ENCODE measurements around the gene PRMT9. TPM values are rescaled to one million over a fixed set of nuclear protein-coding genes. Genes with fewer than 3 reads are reported as not detected.

Gene PRMT9
- total RNA-seq, 2 donors from 2014 or later = 6.5 to 11.8 TPM

- ATAC-seq = no peak
- peaks cover 14% of the 10 kb centered on the region for H3K36me3 Mint-ChIP-seq
These were observed 57.1 kb downstream of the PRMT9 start for GRCh38 chr4:147626903-147627302.

DNA sequence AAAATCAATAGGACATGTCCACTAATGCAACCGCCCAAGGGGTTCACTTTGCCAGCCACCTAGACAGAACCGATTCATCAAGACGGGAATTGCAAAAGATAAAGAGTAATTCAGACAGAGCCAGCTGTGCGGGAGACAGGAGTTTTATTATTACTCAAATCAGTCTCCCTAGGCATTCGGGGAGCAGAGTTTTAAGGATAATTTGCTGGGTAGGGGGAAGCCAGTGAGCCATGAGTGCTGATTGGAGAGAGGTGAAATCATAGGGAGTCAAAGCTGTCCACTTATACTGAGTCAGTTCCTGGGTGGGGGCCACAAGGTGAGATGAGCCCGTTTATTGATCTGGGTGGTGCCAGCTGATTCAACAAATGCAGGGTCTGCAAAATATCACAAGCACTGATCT is 58.2 kb downstream of the PRMT9 start:
- Mint-ChIP-seq H3K36me3 (peaks cover 14% of the 10 kb centered on the region), H3K9me3 (no peaks in the 10 kb centered on the region), H3K4me3 (no peak overlapping the region), H3K27me3 (no peaks in the 10 kb centered on the region), H3K27ac (no peak overlapping the region), H3K4me1 (ENCODE audit: low read depth in 2 of 2) (peaks cover 5 to 6% of the 10 kb centered on the region in 2 donors)
- DNase-seq (ENCODE audit: low spot score) (no peak), ATAC-seq (no peak)

More at GRCh38 chr4:147626903-147627302, 57.1 kb downstream of the PRMT9 start:
- Mint-ChIP-seq H3K27me3 (no peaks in the 10 kb centered on the region), H3K9me3 (no peaks in the 10 kb centered on the region), H3K4me1 (ENCODE audit: low read depth in 2 of 2) (peaks cover 0 to 2% of the 10 kb centered on the region in 2 donors), H3K27ac (no peak overlapping the region), H3K4me3 (no peak overlapping the region)
- no peak for DNase-seq (ENCODE audit: low spot score)

- peak overlapping the region; percentile 58 for H3K4me3 Mint-ChIP-seq
- H3K27ac Mint-ChIP-seq = peak overlapping the region in 1 of 2 donors; percentile 2
- DNase-seq (ENCODE audit: low spot score) (no peak), ATAC-seq (no peak)
- no peaks in the 10 kb centered on the region for H3K9me3 Mint-ChIP-seq
- peaks cover 14% of the 10 kb centered on the region for H3K36me3 Mint-ChIP-seq
- peaks cover 23 to 25% of the 10 kb centered on the region in 2 donors for H3K4me1 Mint-ChIP-seq (ENCODE audit: low read depth in 2 of 2)
- H3K27me3 Mint-ChIP-seq = no peaks in the 10 kb centered on the region
These were observed 63.6 kb downstream of the PRMT9 start for GRCh38 chr4:147620315-147620714.

GRCh38 chr4:147617841-147618691 is 65.9 kb downstream of the PRMT9 start:
- peaks cover 11% of the 10 kb centered on the region for H3K36me3 Mint-ChIP-seq
- DNase-seq (ENCODE audit: low spot score) (no peak), ATAC-seq (peak in 1 of 2 donors; percentile 14)
- H3K4me1 Mint-ChIP-seq (ENCODE audit: low read depth in 2 of 2) = peaks cover 23 to 25% of the 10 kb centered on the region in 2 donors
- no peaks in the 10 kb centered on the region for H3K9me3 Mint-ChIP-seq
- peaks cover 2 to 13% of the 10 kb centered on the region in 2 donors for H3K27me3 Mint-ChIP-seq
- H3K4me3 Mint-ChIP-seq = peak overlapping the region; percentile 95
- H3K27ac Mint-ChIP-seq = peak overlapping the region; percentile 80 to 99

GRCh38 chr4:147617173-147617840 is 66.7 kb downstream of the PRMT9 start, which contains the start of gene TMEM184C:
Gene TMEM184C (plus strand): TSS chr4:147617397. CDS start chr4:147617957, 560 bp downstream.
- H3K27me3 Mint-ChIP-seq = peaks cover 2 to 13% of the 10 kb centered on the region in 2 donors
- no peaks in the 10 kb centered on the region for H3K9me3 Mint-ChIP-seq
- peak; percentile 97 for DNase-seq (ENCODE audit: low spot score)
- peak within 1 kb of the TSS; percentile 95 for H3K4me3 Mint-ChIP-seq
- H3K36me3 Mint-ChIP-seq = peaks cover 11% of the 10 kb centered on the region
- peaks cover 23% of the 10 kb centered on the region in 2 donors for H3K4me1 Mint-ChIP-seq (ENCODE audit: low read depth in 2 of 2)
- peak within 1 kb of the TSS; percentile 80 to 99 for H3K27ac Mint-ChIP-seq
- ATAC-seq = peak; percentile 99 to 100

DNA sequence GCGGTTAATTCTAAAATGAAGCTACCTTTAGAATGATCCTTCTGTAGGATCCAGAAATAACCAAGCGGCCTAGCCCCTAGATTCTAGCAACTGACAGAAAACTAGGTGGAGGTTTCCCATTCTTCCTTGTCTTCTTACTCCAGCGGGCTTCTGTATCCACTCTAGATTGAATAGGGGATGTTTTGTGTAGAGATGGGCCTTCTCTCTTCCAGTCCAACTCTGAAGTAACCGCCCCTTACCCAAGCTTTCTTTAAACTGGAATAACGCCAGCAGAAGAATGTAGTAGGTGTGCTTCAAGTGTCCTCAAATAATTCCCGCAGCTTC is 67.2 kb downstream of the PRMT9 start:
- DNase-seq (ENCODE audit: low spot score) (no peak), ATAC-seq (no peak)
- no peaks in the 10 kb centered on the region for H3K9me3 Mint-ChIP-seq
- peak overlapping the region; percentile 80 to 99 for H3K27ac Mint-ChIP-seq
- peak overlapping the region; percentile 95 for H3K4me3 Mint-ChIP-seq
- peaks cover 23% of the 10 kb centered on the region in 2 donors for H3K4me1 Mint-ChIP-seq (ENCODE audit: low read depth in 2 of 2)
- H3K36me3 Mint-ChIP-seq = peaks cover 11% of the 10 kb centered on the region
- H3K27me3 Mint-ChIP-seq = peaks cover 5 to 13% of the 10 kb centered on the region in 2 donors

GRCh38 chr4:147610686-147611085 is 73.3 kb downstream of the PRMT9 start:
- Mint-ChIP-seq H3K4me3 (no peak overlapping the region), H3K27me3 (peaks cover 16 to 38% of the 10 kb centered on the region in 2 donors), H3K27ac (no peak overlapping the region), H3K36me3 (no peaks in the 10 kb centered on the region), H3K9me3 (no peaks in the 10 kb centered on the region), H3K4me1 (ENCODE audit: low read depth in 2 of 2) (no peaks in the 10 kb centered on the region)
- ATAC-seq = no peak
- DNase-seq (ENCODE audit: low spot score) = no peak

GRCh38 chr4:147607471-147607870 is 76.5 kb downstream of the PRMT9 start:
- H3K9me3 Mint-ChIP-seq = no peaks in the 10 kb centered on the region
- ATAC-seq (no peak), DNase-seq (ENCODE audit: low spot score) (no peak)
- no peak overlapping the region for H3K27ac Mint-ChIP-seq
- H3K27me3 Mint-ChIP-seq = peaks cover 13 to 27% of the 10 kb centered on the region in 2 donors
- H3K36me3 Mint-ChIP-seq = no peaks in the 10 kb centered on the region
- H3K4me1 Mint-ChIP-seq (ENCODE audit: low read depth in 2 of 2) = no peaks in the 10 kb centered on the region
- no peak overlapping the region for H3K4me3 Mint-ChIP-seq

DNA sequence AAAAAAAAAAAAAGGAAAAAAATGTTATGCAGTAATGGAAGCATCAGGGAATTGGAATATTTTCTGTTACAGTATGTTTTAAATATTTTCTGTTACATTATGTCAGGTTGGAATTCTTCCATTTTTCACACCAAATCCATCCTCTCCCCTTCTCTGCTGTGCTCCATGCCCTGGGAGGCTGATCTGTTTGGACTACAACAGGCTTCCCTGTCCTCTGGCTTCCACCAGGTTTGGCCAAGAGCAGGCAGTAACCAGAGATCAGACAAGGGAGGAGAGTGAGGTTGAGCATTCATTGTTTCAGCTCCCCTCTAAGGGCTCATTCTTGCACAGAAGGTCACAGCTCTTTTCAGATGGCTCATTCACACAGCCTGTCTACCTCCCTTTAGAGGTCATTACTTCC is 78.5 kb downstream of the PRMT9 start:
- H3K27ac Mint-ChIP-seq = no peak overlapping the region

DNA sequence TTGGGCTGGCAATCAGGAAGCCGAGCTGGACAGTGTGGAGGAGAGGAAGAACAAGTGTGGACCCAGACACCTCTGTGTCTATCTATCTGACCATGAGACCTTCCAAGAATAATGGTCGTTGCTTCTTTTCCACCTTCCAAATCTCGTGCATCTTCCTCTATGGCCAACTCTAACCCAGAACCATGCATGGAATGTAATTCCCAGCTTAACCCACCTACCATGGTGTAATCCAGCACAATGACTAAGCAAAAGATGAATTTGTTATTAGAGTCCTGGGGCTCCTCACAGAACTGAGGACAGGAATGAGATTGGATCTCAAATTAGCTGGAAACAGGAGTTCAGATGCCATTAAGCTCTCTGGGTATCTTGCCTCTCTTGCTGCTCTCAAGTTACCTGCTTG is 84.2 kb downstream of the PRMT9 start:
- peaks cover 7 to 9% of the 10 kb centered on the region in 2 donors for H3K27me3 Mint-ChIP-seq
- H3K4me1 Mint-ChIP-seq (ENCODE audit: low read depth in 2 of 2) = no peaks in the 10 kb centered on the region
- no peaks in the 10 kb centered on the region for H3K9me3 Mint-ChIP-seq
- DNase-seq (ENCODE audit: low spot score) = no peak
- no peak for ATAC-seq
- no peak overlapping the region for H3K27ac Mint-ChIP-seq
- no peak overlapping the region for H3K4me3 Mint-ChIP-seq
- no peaks in the 10 kb centered on the region for H3K36me3 Mint-ChIP-seq

More for the DNA sequence above, 78.5 kb downstream of the PRMT9 start:
- ATAC-seq = no peak
- no peak overlapping the region for H3K4me3 Mint-ChIP-seq
- no peaks in the 10 kb centered on the region for H3K36me3 Mint-ChIP-seq
- H3K9me3 Mint-ChIP-seq = no peaks in the 10 kb centered on the region
- H3K27me3 Mint-ChIP-seq = peaks cover 8 to 19% of the 10 kb centered on the region in 2 donors
- H3K4me1 Mint-ChIP-seq (ENCODE audit: low read depth in 2 of 2) = no peaks in the 10 kb centered on the region
- no peak for DNase-seq (ENCODE audit: low spot score)

DNA sequence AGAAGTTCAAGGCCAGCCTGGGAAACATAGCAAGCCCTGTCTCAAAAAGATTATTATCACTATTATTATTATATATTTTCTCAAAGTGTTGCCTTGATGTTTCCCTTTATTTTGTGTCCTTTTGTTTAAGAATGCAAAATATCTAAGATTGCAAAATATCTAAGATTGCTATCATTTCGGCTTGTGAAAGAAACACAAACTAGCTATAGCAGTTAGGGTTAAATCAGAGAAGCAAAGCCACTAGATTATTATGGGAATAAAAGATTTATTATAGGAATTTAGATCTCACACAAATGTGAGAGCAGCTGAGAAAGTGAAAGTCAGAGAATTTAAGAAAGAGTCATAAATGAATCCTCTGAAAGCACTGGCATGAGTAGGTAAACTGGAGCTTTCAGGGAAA is 84.8 kb downstream of the PRMT9 start:
- Mint-ChIP-seq H3K27ac (no peak overlapping the region), H3K36me3 (no peaks in the 10 kb centered on the region), H3K27me3 (peaks cover 7 to 14% of the 10 kb centered on the region in 2 donors), H3K4me1 (ENCODE audit: low read depth in 2 of 2) (no peaks in the 10 kb centered on the region), H3K9me3 (no peaks in the 10 kb centered on the region), H3K4me3 (no peak overlapping the region)
- ATAC-seq (no peak), DNase-seq (ENCODE audit: low spot score) (no peak)

- H3K4me3 Mint-ChIP-seq = no peak overlapping the region
- no peaks in the 10 kb centered on the region for H3K4me1 Mint-ChIP-seq (ENCODE audit: low read depth in 2 of 2)
- no peaks in the 10 kb centered on the region for H3K9me3 Mint-ChIP-seq
- peaks cover 16 to 22% of the 10 kb centered on the region in 2 donors for H3K27me3 Mint-ChIP-seq
- ATAC-seq (no peak), DNase-seq (ENCODE audit: low spot score) (no peak)
- no peak overlapping the region for H3K27ac Mint-ChIP-seq
- H3K36me3 Mint-ChIP-seq = no peaks in the 10 kb centered on the region
These were observed 86.4 kb downstream of the PRMT9 start for GRCh38 chr4:147597561-147597960.

GRCh38 chr4:147596981-147597380 is 87.0 kb downstream of the PRMT9 start:
- H3K9me3 Mint-ChIP-seq = no peaks in the 10 kb centered on the region
- H3K4me1 Mint-ChIP-seq (ENCODE audit: low read depth in 2 of 2) = no peaks in the 10 kb centered on the region
- DNase-seq (ENCODE audit: low spot score) (no peak), ATAC-seq (no peak)
- H3K36me3 Mint-ChIP-seq = no peaks in the 10 kb centered on the region
- H3K27me3 Mint-ChIP-seq = peaks cover 17 to 22% of the 10 kb centered on the region in 2 donors
- H3K4me3 Mint-ChIP-seq = no peak overlapping the region
- H3K27ac Mint-ChIP-seq = no peak overlapping the region

- no peak overlapping the region for H3K4me3 Mint-ChIP-seq
- no peaks in the 10 kb centered on the region for H3K4me1 Mint-ChIP-seq (ENCODE audit: low read depth in 2 of 2)
- no peak overlapping the region for H3K27ac Mint-ChIP-seq
- peaks cover 17 to 22% of the 10 kb centered on the region in 2 donors for H3K27me3 Mint-ChIP-seq
- no peak for DNase-seq (ENCODE audit: low spot score)
- no peaks in the 10 kb centered on the region for H3K9me3 Mint-ChIP-seq
- ATAC-seq = no peak
- no peaks in the 10 kb centered on the region for H3K36me3 Mint-ChIP-seq
These were observed 87.6 kb downstream of the PRMT9 start for GRCh38 chr4:147596377-147596776.
